ENCODE measurements around the gene MMP21.

Gene MMP21

GRCh38 chr10:125802131-125802530 lies 26.5 kb upstream of the MMP21 start:
- Histone ChIP-seq H3K27ac (ENCODE audit: low read depth, low read length) (no peak overlapping the region), H3K4me1 (ENCODE audit: control insufficient read depth, insufficient read depth, low read length) (no peaks in the 10 kb centered on the region), H3K36me3 (ENCODE audit: control insufficient read depth, insufficient read depth, low read length) (peaks cover 4% of the 10 kb centered on the region), H3K4me3 (ENCODE audit: low read length) (no peak overlapping the region), H3K27me3 (ENCODE audit: control insufficient read depth, insufficient read depth, low read length) (no peaks in the 10 kb centered on the region), H3K9ac (ENCODE audit: low read length) (no peak overlapping the region)

GRCh38 chr10:125801574-125801973 lies 26.0 kb upstream of the MMP21 start:
- Histone ChIP-seq H3K4me1 (ENCODE audit: control insufficient read depth, insufficient read depth, low read length) (no peaks in the 10 kb centered on the region), H3K27ac (ENCODE audit: low read depth, low read length) (no peak overlapping the region), H3K9ac (ENCODE audit: low read length) (no peak overlapping the region), H3K4me3 (ENCODE audit: low read length) (no peak overlapping the region), H3K36me3 (ENCODE audit: control insufficient read depth, insufficient read depth, low read length) (peaks cover under 1% of the 10 kb centered on the region), H3K27me3 (ENCODE audit: control insufficient read depth, insufficient read depth, low read length) (no peaks in the 10 kb centered on the region)

GRCh38 chr10:125799451-125800182 lies 24.0 kb upstream of the MMP21 start:
- H3K36me3 ChIP-seq (ENCODE audit: control insufficient read depth, insufficient read depth, low read length): peaks cover 6% of the 10 kb centered on the region
- no peak overlapping the region for H3K4me3 ChIP-seq (ENCODE audit: low read length)
- H3K27ac ChIP-seq (ENCODE audit: low read depth, low read length): no peak overlapping the region
- no peaks in the 10 kb centered on the region for H3K4me1 ChIP-seq (ENCODE audit: control insufficient read depth, insufficient read depth, low read length)
- H3K9ac ChIP-seq (ENCODE audit: low read length): no peak overlapping the region
- H3K27me3 ChIP-seq (ENCODE audit: control insufficient read depth, insufficient read depth, low read length): no peaks in the 10 kb centered on the region

GRCh38 chr10:125797994-125798662 lies 22.5 kb upstream of the MMP21 start:
- Histone ChIP-seq H3K4me1 (ENCODE audit: control insufficient read depth, insufficient read depth, low read length) (no peaks in the 10 kb centered on the region), H3K36me3 (ENCODE audit: control insufficient read depth, insufficient read depth, low read length) (peaks cover 6% of the 10 kb centered on the region), H3K4me3 (ENCODE audit: low read length) (no peak overlapping the region), H3K27me3 (ENCODE audit: control insufficient read depth, insufficient read depth, low read length) (no peaks in the 10 kb centered on the region), H3K27ac (ENCODE audit: low read depth, low read length) (no peak overlapping the region), H3K9ac (ENCODE audit: low read length) (no peak overlapping the region)

- Histone ChIP-seq H3K4me1 (ENCODE audit: control insufficient read depth, insufficient read depth, low read length) (no peaks in the 10 kb centered on the region), H3K4me3 (ENCODE audit: low read length) (no peak overlapping the region), H3K27ac (ENCODE audit: low read depth, low read length) (no peak overlapping the region), H3K27me3 (ENCODE audit: control insufficient read depth, insufficient read depth, low read length) (no peaks in the 10 kb centered on the region), H3K9ac (ENCODE audit: low read length) (no peak overlapping the region), H3K36me3 (ENCODE audit: control insufficient read depth, insufficient read depth, low read length) (peaks cover 11% of the 10 kb centered on the region)
Measured at GRCh38 chr10:125797424-125797823, 21.8 kb upstream of the MMP21 start.

- no peak overlapping the region for H3K4me3 ChIP-seq (ENCODE audit: low read length)
Measured at GRCh38 chr10:125795637-125796190, 20.1 kb upstream of the MMP21 start.

GRCh38 chr10:125795128-125795527 lies 19.5 kb upstream of the MMP21 start:
- Histone ChIP-seq H3K27ac (ENCODE audit: low read depth, low read length) (no peak overlapping the region), H3K27me3 (ENCODE audit: control insufficient read depth, insufficient read depth, low read length) (no peaks in the 10 kb centered on the region), H3K9ac (ENCODE audit: low read length) (no peak overlapping the region), H3K4me3 (ENCODE audit: low read length) (no peak overlapping the region), H3K36me3 (ENCODE audit: control insufficient read depth, insufficient read depth, low read length) (peaks cover 15% of the 10 kb centered on the region), H3K4me1 (ENCODE audit: control insufficient read depth, insufficient read depth, low read length) (no peaks in the 10 kb centered on the region)

More at GRCh38 chr10:125795637-125796190, 20.1 kb upstream of the MMP21 start:
- H3K9ac ChIP-seq (ENCODE audit: low read length): no peak overlapping the region
- H3K36me3 ChIP-seq (ENCODE audit: control insufficient read depth, insufficient read depth, low read length): peaks cover 15% of the 10 kb centered on the region
- H3K27ac ChIP-seq (ENCODE audit: low read depth, low read length): no peak overlapping the region
- H3K27me3 ChIP-seq (ENCODE audit: control insufficient read depth, insufficient read depth, low read length): no peaks in the 10 kb centered on the region
- no peaks in the 10 kb centered on the region for H3K4me1 ChIP-seq (ENCODE audit: control insufficient read depth, insufficient read depth, low read length)

GRCh38 chr10:125792342-125793300 lies 17.0 kb upstream of the MMP21 start:
- peaks cover 20% of the 10 kb centered on the region for H3K36me3 ChIP-seq (ENCODE audit: control insufficient read depth, insufficient read depth, low read length)
- H3K4me3 ChIP-seq (ENCODE audit: low read length): no peak overlapping the region

GRCh38 chr10:125788156-125789034 lies 12.8 kb upstream of the MMP21 start:
- Histone ChIP-seq H3K27ac (ENCODE audit: low read depth, low read length) (no peak overlapping the region), H3K4me1 (ENCODE audit: control insufficient read depth, insufficient read depth, low read length) (no peaks in the 10 kb centered on the region), H3K4me3 (ENCODE audit: low read length) (no peak overlapping the region), H3K36me3 (ENCODE audit: control insufficient read depth, insufficient read depth, low read length) (peaks cover 14% of the 10 kb centered on the region), H3K9ac (ENCODE audit: low read length) (no peak overlapping the region), H3K27me3 (ENCODE audit: control insufficient read depth, insufficient read depth, low read length) (no peaks in the 10 kb centered on the region)

More at GRCh38 chr10:125792342-125793300, 17.0 kb upstream of the MMP21 start:
- H3K27me3 ChIP-seq (ENCODE audit: control insufficient read depth, insufficient read depth, low read length): no peaks in the 10 kb centered on the region
- no peak overlapping the region for H3K27ac ChIP-seq (ENCODE audit: low read depth, low read length)
- H3K4me1 ChIP-seq (ENCODE audit: control insufficient read depth, insufficient read depth, low read length): no peaks in the 10 kb centered on the region
- no peak overlapping the region for H3K9ac ChIP-seq (ENCODE audit: low read length)

- Histone ChIP-seq H3K9ac (ENCODE audit: low read length) (no peak overlapping the region), H3K4me3 (ENCODE audit: low read length) (no peak overlapping the region)
Measured at GRCh38 chr10:125785791-125786190, 10.2 kb upstream of the MMP21 start.

GRCh38 chr10:125783957-125784356 lies 8.3 kb upstream of the MMP21 start:
- Histone ChIP-seq H3K4me3 (ENCODE audit: low read length) (no peak overlapping the region), H3K27ac (ENCODE audit: low read depth, low read length) (no peak overlapping the region)

More at GRCh38 chr10:125785791-125786190, 10.2 kb upstream of the MMP21 start:
- peaks cover 5% of the 10 kb centered on the region for H3K36me3 ChIP-seq (ENCODE audit: control insufficient read depth, insufficient read depth, low read length)
- no peaks in the 10 kb centered on the region for H3K4me1 ChIP-seq (ENCODE audit: control insufficient read depth, insufficient read depth, low read length)
- no peaks in the 10 kb centered on the region for H3K27me3 ChIP-seq (ENCODE audit: control insufficient read depth, insufficient read depth, low read length)
- H3K27ac ChIP-seq (ENCODE audit: low read depth, low read length): no peak overlapping the region

More at GRCh38 chr10:125783957-125784356, 8.3 kb upstream of the MMP21 start:
- Histone ChIP-seq H3K9ac (ENCODE audit: low read length) (no peak overlapping the region), H3K4me1 (ENCODE audit: control insufficient read depth, insufficient read depth, low read length) (no peaks in the 10 kb centered on the region), H3K36me3 (ENCODE audit: control insufficient read depth, insufficient read depth, low read length) (peaks cover 4% of the 10 kb centered on the region), H3K27me3 (ENCODE audit: control insufficient read depth, insufficient read depth, low read length) (no peaks in the 10 kb centered on the region)
